Activated naive CD4-positive, alpha-beta T cell treated with anti-CD3 and anti-CD28 coated beads, Interleukin-2, amount 10 ng/mL, durations not matched to agents 7 days and 5 days (primary cell): ENCODE data around the gene HIPK2.

Experiments
- CTCF ChIA-PET: fragments of 350-600 bp; sonication (Branson Sonifier 250); formaldehyde crosslinking; loops from one replicate; lab custom pipeline; 2021; ENCODE audit warnings: antibody characterized with exemption; lab: Charles Lee
- DNase-seq: peaks from one replicate; pipeline ENCODE4 v3.0.0-alpha.2; 2020
- H3K27ac Mint-ChIP-seq: one replicate; pipeline ENCODE4 v1.8.0; 2021; ENCODE audit warnings: mild to moderate bottlenecking, moderate library complexity, mixed read lengths
- H3K27me3 Mint-ChIP-seq: one replicate; pipeline ENCODE4 v1.8.0; 2021; ENCODE audit warnings: mild to moderate bottlenecking, mixed read lengths
- H3K36me3 Mint-ChIP-seq: one replicate; pipeline ENCODE4 v1.8.0; 2021; ENCODE audit warnings: mixed read lengths
- H3K4me1 Mint-ChIP-seq: one replicate; pipeline ENCODE4 v1.8.0; 2021; ENCODE audit warnings: mixed read lengths
- H3K4me3 Mint-ChIP-seq: one replicate; pipeline ENCODE4 v1.8.0; 2021; ENCODE audit warnings: mild to moderate bottlenecking, moderate library complexity, mixed read lengths
- H3K9me3 Mint-ChIP-seq: one replicate; pipeline ENCODE4 v1.8.0; 2021; ENCODE audit warnings: mixed read lengths

Gene HIPK2

GRCh38 chr7:139603282-139603681 lies 174.5 kb downstream of the HIPK2 start:
- H3K27ac Mint-ChIP-seq: no peak overlapping the region
- peaks cover 13% of the 10 kb centered on the region for H3K36me3 Mint-ChIP-seq
- no peaks in the 10 kb centered on the region for H3K27me3 Mint-ChIP-seq
- H3K9me3 Mint-ChIP-seq: peaks cover 4% of the 10 kb centered on the region
- H3K4me1 Mint-ChIP-seq: no peaks in the 10 kb centered on the region
- no peak overlapping the region for H3K4me3 Mint-ChIP-seq
- no peak for DNase-seq
- CTCF ChIA-PET: interaction anchor here (1.0 to 3.4 kb wide), 7 partner anchors 9 to 403 kb away, joined by 4 to 29 read pairs (median 7); no protein-coding TSS in a partner anchor

- no peak overlapping the region for H3K27ac Mint-ChIP-seq
- no peak overlapping the region for H3K4me3 Mint-ChIP-seq
- no peaks in the 10 kb centered on the region for H3K4me1 Mint-ChIP-seq
- no peaks in the 10 kb centered on the region for H3K27me3 Mint-ChIP-seq
- peaks cover 4% of the 10 kb centered on the region for H3K9me3 Mint-ChIP-seq
- peaks cover 8% of the 10 kb centered on the region for H3K36me3 Mint-ChIP-seq
- DNase-seq: no peak
- CTCF ChIA-PET: interaction anchor here (0.8 to 3.4 kb wide), 21 partner anchors 8 to 408 kb away, joined by 3 to 29 read pairs (median 5); no protein-coding TSS in a partner anchor
Observed at GRCh38 chr7:139602143-139602722, 175.6 kb downstream of the HIPK2 start.

GRCh38 chr7:139601176-139601575 lies 176.6 kb downstream of the HIPK2 start:
- no peak overlapping the region for H3K4me3 Mint-ChIP-seq
- H3K4me1 Mint-ChIP-seq: no peaks in the 10 kb centered on the region
- CTCF ChIA-PET: interaction anchor here (0.9 to 3.4 kb wide), 14 partner anchors 11 to 405 kb away, joined by 3 to 29 read pairs (median 5); no protein-coding TSS in a partner anchor
- H3K27ac Mint-ChIP-seq: no peak overlapping the region
- DNase-seq: no peak
- H3K36me3 Mint-ChIP-seq: peaks cover 7% of the 10 kb centered on the region
- H3K9me3 Mint-ChIP-seq: no peaks in the 10 kb centered on the region
- H3K27me3 Mint-ChIP-seq: no peaks in the 10 kb centered on the region

- Mint-ChIP-seq H3K27ac (no peak overlapping the region), H3K27me3 (no peaks in the 10 kb centered on the region), H3K9me3 (no peaks in the 10 kb centered on the region), H3K36me3 (peaks cover 7% of the 10 kb centered on the region), H3K4me3 (no peak overlapping the region), H3K4me1 (no peaks in the 10 kb centered on the region)
- no peak for DNase-seq
- CTCF ChIA-PET: interaction anchor here (0.6 to 3.4 kb wide), 5 partner anchors 46 to 681 kb away, joined by 3 to 29 read pairs (median 16); no protein-coding TSS in a partner anchor
Observed at GRCh38 chr7:139600306-139600705, 177.5 kb downstream of the HIPK2 start.

GRCh38 chr7:139598642-139599041 lies 179.2 kb downstream of the HIPK2 start:
- H3K4me3 Mint-ChIP-seq: no peak overlapping the region
- peaks cover 10% of the 10 kb centered on the region for H3K36me3 Mint-ChIP-seq
- no peaks in the 10 kb centered on the region for H3K27me3 Mint-ChIP-seq
- no peaks in the 10 kb centered on the region for H3K9me3 Mint-ChIP-seq
- no peak for DNase-seq
- H3K27ac Mint-ChIP-seq: no peak overlapping the region
- CTCF ChIA-PET: interaction anchor here (0.6 to 1.2 kb wide), 2 partner anchors 48 to 407 kb away, joined by 3 read pairs; no protein-coding TSS in a partner anchor
- H3K4me1 Mint-ChIP-seq: no peaks in the 10 kb centered on the region

GRCh38 chr7:139597028-139597427 lies 180.8 kb downstream of the HIPK2 start:
- Mint-ChIP-seq H3K27me3 (no peaks in the 10 kb centered on the region), H3K36me3 (peaks cover 11% of the 10 kb centered on the region), H3K4me3 (no peak overlapping the region), H3K4me1 (no peaks in the 10 kb centered on the region), H3K27ac (no peak overlapping the region), H3K9me3 (no peaks in the 10 kb centered on the region)
- no peak for DNase-seq
- CTCF ChIA-PET: no interaction called here

- no peaks in the 10 kb centered on the region for H3K4me1 Mint-ChIP-seq
- no peak overlapping the region for H3K4me3 Mint-ChIP-seq
- H3K27ac Mint-ChIP-seq: no peak overlapping the region
- no peaks in the 10 kb centered on the region for H3K9me3 Mint-ChIP-seq
- no peaks in the 10 kb centered on the region for H3K27me3 Mint-ChIP-seq
- DNase-seq: no peak
- peaks cover 11% of the 10 kb centered on the region for H3K36me3 Mint-ChIP-seq
- CTCF ChIA-PET: no interaction called here
Observed at GRCh38 chr7:139596626-139597025, 181.2 kb downstream of the HIPK2 start.

GRCh38 chr7:139595806-139596205 lies 182.0 kb downstream of the HIPK2 start:
- no peaks in the 10 kb centered on the region for H3K27me3 Mint-ChIP-seq
- CTCF ChIA-PET: no interaction called here
- H3K9me3 Mint-ChIP-seq: no peaks in the 10 kb centered on the region
- H3K36me3 Mint-ChIP-seq: peaks cover 11% of the 10 kb centered on the region
- no peak for DNase-seq
- H3K4me1 Mint-ChIP-seq: no peaks in the 10 kb centered on the region
- no peak overlapping the region for H3K27ac Mint-ChIP-seq
- no peak overlapping the region for H3K4me3 Mint-ChIP-seq

GRCh38 chr7:139594911-139595476 lies 182.8 kb downstream of the HIPK2 start:
- CTCF ChIA-PET: interaction anchor here (1.5 kb wide), 1 partner anchor 7 kb away, joined by 6 read pairs; no protein-coding TSS in a partner anchor
- no peak overlapping the region for H3K27ac Mint-ChIP-seq
- H3K27me3 Mint-ChIP-seq: no peaks in the 10 kb centered on the region
- H3K4me1 Mint-ChIP-seq: no peaks in the 10 kb centered on the region
- DNase-seq: no peak
- no peaks in the 10 kb centered on the region for H3K9me3 Mint-ChIP-seq
- no peak overlapping the region for H3K4me3 Mint-ChIP-seq
- H3K36me3 Mint-ChIP-seq: peaks cover 8% of the 10 kb centered on the region

- Mint-ChIP-seq H3K4me1 (no peaks in the 10 kb centered on the region), H3K9me3 (no peaks in the 10 kb centered on the region), H3K27me3 (no peaks in the 10 kb centered on the region), H3K36me3 (peaks cover 6% of the 10 kb centered on the region), H3K4me3 (no peak overlapping the region), H3K27ac (no peak overlapping the region)
- CTCF ChIA-PET: interaction anchor here (0.7 to 1.5 kb wide), 3 partner anchors 8 to 398 kb away, joined by 3 to 6 read pairs (median 4); no protein-coding TSS in a partner anchor
- no peak for DNase-seq
Observed at GRCh38 chr7:139594090-139594489, 183.7 kb downstream of the HIPK2 start.

GRCh38 chr7:139592801-139593461 lies 184.9 kb downstream of the HIPK2 start:
- no peak overlapping the region for H3K4me3 Mint-ChIP-seq
- no peaks in the 10 kb centered on the region for H3K27me3 Mint-ChIP-seq
- peaks cover 6% of the 10 kb centered on the region for H3K36me3 Mint-ChIP-seq
- no peaks in the 10 kb centered on the region for H3K9me3 Mint-ChIP-seq
- CTCF ChIA-PET: interaction anchor here (1.0 to 2.1 kb wide), 3 partner anchors 9 to 26 kb away, joined by 3 to 5 read pairs (median 4); no protein-coding TSS in a partner anchor
- DNase-seq: no peak
- no peak overlapping the region for H3K27ac Mint-ChIP-seq
- no peaks in the 10 kb centered on the region for H3K4me1 Mint-ChIP-seq

- H3K9me3 Mint-ChIP-seq: no peaks in the 10 kb centered on the region
- CTCF ChIA-PET: interaction anchor here (2.1 kb wide), 1 partner anchor 10 kb away, joined by 5 read pairs; no protein-coding TSS in a partner anchor
- no peak overlapping the region for H3K27ac Mint-ChIP-seq
- H3K36me3 Mint-ChIP-seq: peaks cover 5% of the 10 kb centered on the region
- DNase-seq: no peak
- no peaks in the 10 kb centered on the region for H3K27me3 Mint-ChIP-seq
- H3K4me3 Mint-ChIP-seq: no peak overlapping the region
- H3K4me1 Mint-ChIP-seq: no peaks in the 10 kb centered on the region
Observed at GRCh38 chr7:139591550-139592195, 186.1 kb downstream of the HIPK2 start.

GRCh38 chr7:139589474-139589873 lies 188.3 kb downstream of the HIPK2 start:
- no peak for DNase-seq
- Mint-ChIP-seq H3K27ac (no peak overlapping the region), H3K9me3 (no peaks in the 10 kb centered on the region), H3K36me3 (peaks cover 6% of the 10 kb centered on the region), H3K27me3 (no peaks in the 10 kb centered on the region), H3K4me1 (no peaks in the 10 kb centered on the region), H3K4me3 (no peak overlapping the region)
- CTCF ChIA-PET: interaction anchor here (1.0 to 1.3 kb wide), 2 partner anchors 9 to 12 kb away, joined by 3 to 11 read pairs; no protein-coding TSS in a partner anchor

GRCh38 chr7:139588632-139589031 lies 189.2 kb downstream of the HIPK2 start:
- Mint-ChIP-seq H3K9me3 (no peaks in the 10 kb centered on the region), H3K27ac (no peak overlapping the region), H3K4me3 (no peak overlapping the region), H3K36me3 (peaks cover 3% of the 10 kb centered on the region), H3K27me3 (no peaks in the 10 kb centered on the region), H3K4me1 (peaks cover 6% of the 10 kb centered on the region)
- DNase-seq: no peak
- CTCF ChIA-PET: interaction anchor here (1.2 kb wide), 1 partner anchor 89 kb away, joined by 4 read pairs; no protein-coding TSS in a partner anchor
